Effector memory CD4-positive, alpha-beta T cell (primary cell): ENCODE measurements around the gene ESR2.
"Not testable (repeated sequence)": the region's sequence is repeated elsewhere in the genome, so short reads cannot be mapped to it uniquely, and the experiment has no call there.

Experiments
- DNase-seq, 3 donors: peaks; one replicate each; pipeline ENCODE4 v3.0.0-alpha.2; 2020
- H3K27ac ChIP-seq: 2 replicates; pipeline ENCODE4 v1.7.0; 2013; ENCODE audit warnings: mild to moderate bottlenecking, low read length, moderate library complexity; ENCODE audit not compliant: insufficient read depth, poor library complexity, severe bottlenecking
- H3K27me3 ChIP-seq: replicated peaks from 2 replicates; pipeline ENCODE4 v1.7.0; 2013; ENCODE audit warnings: mild to moderate bottlenecking, low read length; ENCODE audit not compliant: insufficient read depth, control insufficient read depth, poor library complexity, severe bottlenecking
- H3K36me3 ChIP-seq: 2 replicates; pipeline ENCODE4 v1.7.0; 2013; ENCODE audit warnings: mild to moderate bottlenecking, low read length, moderate library complexity; ENCODE audit not compliant: control insufficient read depth, insufficient read depth
- H3K4me1 ChIP-seq: 2 replicates; pipeline ENCODE4 v1.7.0; 2013; ENCODE audit warnings: low read length, mild to moderate bottlenecking; ENCODE audit not compliant: control insufficient read depth, insufficient read depth, poor library complexity, severe bottlenecking
- H3K4me3 ChIP-seq: 2 replicates; pipeline ENCODE4 v1.7.0; 2013; ENCODE audit warnings: low read length, low read depth, mild to moderate bottlenecking; ENCODE audit not compliant: insufficient read depth, poor library complexity, severe bottlenecking
- H3K9me3 ChIP-seq: 2 replicates; pipeline ENCODE4 v1.7.0; 2013; ENCODE audit warnings: mild to moderate bottlenecking, low read length, moderate library complexity; ENCODE audit not compliant: control insufficient read depth

ESR2 gene

GRCh38 chr14:64060648-64061096 lies 233.5 kb downstream of the ESR2 start:
- no peak for DNase-seq
- H3K4me3 ChIP-seq = no peak overlapping the region
- H3K27me3 ChIP-seq = no peaks in the 10 kb centered on the region
- no peaks in the 10 kb centered on the region for H3K9me3 ChIP-seq
- no peak overlapping the region for H3K27ac ChIP-seq
- peaks cover 29% of the 10 kb centered on the region for H3K36me3 ChIP-seq
- H3K4me1 ChIP-seq = no peaks in the 10 kb centered on the region

- no peaks in the 10 kb centered on the region for H3K4me1 ChIP-seq
- DNase-seq = no peak
- H3K27me3 ChIP-seq = no peaks in the 10 kb centered on the region
- H3K27ac ChIP-seq = no peak overlapping the region
- H3K36me3 ChIP-seq = peaks cover 24% of the 10 kb centered on the region
- no peak overlapping the region for H3K4me3 ChIP-seq
- H3K9me3 ChIP-seq = no peaks in the 10 kb centered on the region
Measured at GRCh38 chr14:64060199-64060545, 234.0 kb downstream of the ESR2 start.

- peaks cover 22% of the 10 kb centered on the region for H3K36me3 ChIP-seq
Measured at GRCh38 chr14:64059454-64060198, 234.5 kb downstream of the ESR2 start.

GRCh38 chr14:64053694-64054669 lies 240.2 kb downstream of the ESR2 start:
- DNase-seq = no peak
- Histone ChIP-seq H3K4me3 (no peak overlapping the region), H3K27me3 (no peaks in the 10 kb centered on the region), H3K4me1 (no peaks in the 10 kb centered on the region), H3K9me3 (no peaks in the 10 kb centered on the region), H3K36me3 (peaks cover 47% of the 10 kb centered on the region), H3K27ac (no peak overlapping the region)

More at GRCh38 chr14:64059454-64060198, 234.5 kb downstream of the ESR2 start:
- Histone ChIP-seq H3K27ac (no peak overlapping the region), H3K4me1 (no peaks in the 10 kb centered on the region), H3K4me3 (no peak overlapping the region), H3K27me3 (no peaks in the 10 kb centered on the region), H3K9me3 (no peaks in the 10 kb centered on the region)
- DNase-seq = no peak

- Histone ChIP-seq H3K27ac (no peak overlapping the region), H3K4me1 (no peaks in the 10 kb centered on the region), H3K36me3 (peaks cover 55% of the 10 kb centered on the region), H3K27me3 (no peaks in the 10 kb centered on the region), H3K9me3 (no peaks in the 10 kb centered on the region), H3K4me3 (no peak overlapping the region)
- DNase-seq = no peak
Measured at GRCh38 chr14:64049616-64050381, 244.4 kb downstream of the ESR2 start.

GRCh38 chr14:64045091-64045490 lies 249.1 kb downstream of the ESR2 start:
- no peak overlapping the region for H3K4me3 ChIP-seq
- H3K27me3 ChIP-seq = no peaks in the 10 kb centered on the region
- no peaks in the 10 kb centered on the region for H3K9me3 ChIP-seq
- peaks cover 26% of the 10 kb centered on the region for H3K36me3 ChIP-seq
- no peaks in the 10 kb centered on the region for H3K4me1 ChIP-seq
- no peak overlapping the region for H3K27ac ChIP-seq
- no peak for DNase-seq

- H3K4me1 ChIP-seq, H3K4me3 ChIP-seq, DNase-seq, H3K27ac ChIP-seq, H3K27me3 ChIP-seq, H3K9me3 ChIP-seq: not testable (repeated sequence)
- peaks cover 12% of the 10 kb centered on the region for H3K36me3 ChIP-seq
Measured at GRCh38 chr14:64043296-64043695, 250.9 kb downstream of the ESR2 start.

GRCh38 chr14:64040044-64040443 lies 254.1 kb downstream of the ESR2 start:
- H3K27me3 ChIP-seq = no peaks in the 10 kb centered on the region
- H3K4me1 ChIP-seq = no peaks in the 10 kb centered on the region
- H3K27ac ChIP-seq = no peak overlapping the region
- no peak overlapping the region for H3K4me3 ChIP-seq
- peaks cover 8% of the 10 kb centered on the region for H3K36me3 ChIP-seq
- H3K9me3 ChIP-seq = no peaks in the 10 kb centered on the region
- DNase-seq = no peak

GRCh38 chr14:64038841-64039542 lies 255.2 kb downstream of the ESR2 start:
- Histone ChIP-seq H3K9me3 (no peaks in the 10 kb centered on the region), H3K36me3 (peaks cover 10% of the 10 kb centered on the region), H3K27me3 (no peaks in the 10 kb centered on the region), H3K4me3 (no peak overlapping the region), H3K4me1 (no peaks in the 10 kb centered on the region), H3K27ac (no peak overlapping the region)
- DNase-seq = no peak
